Epithelial cell of esophagus (primary cell): ENCODE data around the gene PHLDB1.

ENCODE experiments used
- DNase-seq: peaks from one replicate; pipeline ENCODE4 v3.0.0; 2010; ENCODE audit warnings: low read depth
- H3K4me3 ChIP-seq: 2 replicates; pipeline ENCODE4 v1.5.1; 2011; ENCODE audit warnings: mild to moderate bottlenecking, low read length, control low read depth
- CTCF ChIP-seq: IDR thresholded peaks from 2 replicates; pipeline ENCODE4 v1.5.1; 2011; ENCODE audit warnings: low read depth, mild to moderate bottlenecking, low read length, control low read depth, inconsistent platforms; ENCODE audit not compliant: insufficient read depth; ENCODE audit errors: missing control alignments

PHLDB1 gene

GRCh38 chr11:118656563-118657165 is 49.2 kb downstream of the PHLDB1 start:
- no peak for TF ChIP-seq CTCF
- no peak for DNase-seq
- no peak overlapping the region for H3K4me3 ChIP-seq

GRCh38 chr11:118657238-118657637 is 49.8 kb downstream of the PHLDB1 start:
- TF ChIP-seq CTCF: no peak
- DNase-seq: no peak
- no peak overlapping the region for H3K4me3 ChIP-seq

GRCh38 chr11:118657709-118658428 is 50.5 kb downstream of the PHLDB1 start:
- H3K4me3 ChIP-seq: no peak overlapping the region
- no peak for DNase-seq
- no peak for TF ChIP-seq CTCF

- peak; percentile 29 for TF ChIP-seq CTCF
- DNase-seq: no peak
- H3K4me3 ChIP-seq: no peak overlapping the region
These were observed 51.3 kb downstream of the PHLDB1 start for GRCh38 chr11:118658429-118659313.

- peak; percentile 76 for DNase-seq
- TF ChIP-seq CTCF: peak; percentile 81
- H3K4me3 ChIP-seq: no peak overlapping the region
These were observed 52.0 kb downstream of the PHLDB1 start for GRCh38 chr11:118659314-118659952.

- no peak for DNase-seq
- TF ChIP-seq CTCF: no peak
- no peak overlapping the region for H3K4me3 ChIP-seq
These were observed 52.7 kb downstream of the PHLDB1 start for GRCh38 chr11:118659953-118660680.
